Panc1 (cell line): ENCODE results near the gene HTRA2. TPM values are rescaled to one million over a fixed set of nuclear protein-coding genes. Genes with fewer than 3 reads are reported as not detected.

Source experiments
- ATAC-seq: fragments of 200-7000 bp; cut with Tn5 transposase; 2 replicates; pipeline ENCODE4 v1.9.1; 2020; ENCODE audit warnings: mild to moderate bottlenecking, moderate library complexity
- BruUV-seq: library from RNA; stranded (reverse); fragments of 400-500 nt; replicated peaks from 2 replicates; lab custom pipeline; 2021; lab: Mats Ljungman, UMichigan
- CTCF ChIA-PET: fragments of 300-600 bp; sonication (Branson Sonifier 250); formaldehyde crosslinking; loops from one replicate; lab custom pipeline; 2022; ENCODE audit warnings: antibody characterized with exemption; lab: Charles Lee
- POLR2A ChIA-PET: fragments of 300-600 bp; sonication (Branson Sonifier 250); formaldehyde crosslinking; loops from one replicate; lab custom pipeline; 2022; ENCODE audit warnings: antibody characterized with exemption; lab: Charles Lee
- DNase-seq: peaks from one replicate; pipeline ENCODE4 v3.0.0-alpha.2; 2010; ENCODE audit warnings: low read depth, low spot score
- H3K27ac ChIP-seq: 2 replicates; pipeline ENCODE4 v1.5.1; 2011; ENCODE audit warnings: mild to moderate bottlenecking, low read length, inconsistent platforms
- H3K27me3 ChIP-seq: fragments of 200-500 bp; sonication (Bioruptor generic); 2 replicates; pipeline ENCODE4 v1.6.0; 2014; ENCODE audit warnings: low read length, inconsistent platforms; ENCODE audit not compliant: control insufficient read depth, insufficient read depth
- H3K36me3 ChIP-seq: fragments of 200-500 bp; sonication (Bioruptor generic); 2 replicates; pipeline ENCODE4 v1.5.1; 2014; ENCODE audit warnings: inconsistent platforms, mild to moderate bottlenecking, low read length, moderate library complexity; ENCODE audit not compliant: control insufficient read depth, insufficient read depth
- H3K4me1 ChIP-seq: 2 replicates; pipeline ENCODE4 v1.5.1; 2011; ENCODE audit warnings: inconsistent platforms, mild to moderate bottlenecking, low read length, moderate library complexity; ENCODE audit not compliant: control insufficient read depth, insufficient read depth
- H3K4me3 ChIP-seq, 2 experiments: 2 replicates each; pipeline ENCODE4 v1.5.1; 2011 to 2012; ENCODE audit warnings: low read depth in 2 of 2, low read length in 2 of 2, mild to moderate bottlenecking in 2 of 2, inconsistent platforms in 1 of 2, moderate library complexity in 1 of 2
- H3K9me3 ChIP-seq: fragments of 200-500 bp; sonication (Bioruptor generic); 2 replicates; pipeline ENCODE4 v1.5.1; 2014; ENCODE audit warnings: low read depth, mild to moderate bottlenecking, inconsistent platforms, low read length, moderate library complexity; ENCODE audit not compliant: control insufficient read depth, insufficient read depth
- POLR2AphosphoS5 ChIP-seq: IDR thresholded peaks from 2 replicates; pipeline ENCODE4 v1.6.1; 2012; ENCODE audit warnings: mild to moderate bottlenecking, low read depth, low read length, moderate library complexity
- SIN3A ChIP-seq: IDR thresholded peaks from 2 replicates; pipeline ENCODE4 v1.6.1; 2012; ENCODE audit warnings: low read depth, mild to moderate bottlenecking, low read length, moderate library complexity, borderline replicate concordance; ENCODE audit not compliant: insufficient read depth
- TCF7L2 ChIP-seq: IDR thresholded peaks from 2 replicates; pipeline ENCODE4 v1.6.1; 2011; ENCODE audit warnings: mild to moderate bottlenecking, low read depth, low read length, inconsistent platforms
- in situ Hi-C: cut with HindIII; loops from 2 replicates; pipeline ENCODE4 v1.10.0; 2016; ENCODE audit warnings: low sequenced_read_pairs, low pct_unique_long_range_greater_than_20kb
- intact Hi-C: fragments of 100-400 bp; cut with micrococcal nuclease; formaldehyde crosslinking; loops from one replicate; pipeline ENCODE4 v1.10.0; 2022; ENCODE audit not compliant: unreplicated experiment
- total RNA-seq: library from RNA; stranded (reverse); gene quantifications from one replicate; pipeline ENCODE4 v1.2.1, GENCODE V29; 2021; ENCODE audit not compliant: unreplicated experiment
- TF ChIP-seq, protein P1 (sequence below): fragments of 450-650 bp; IDR thresholded peaks from 2 replicates; pipeline ENCODE4 v1.5.1; 2017; ENCODE audit warnings: mild to moderate bottlenecking
- TF ChIP-seq, protein P2 (sequence below), 2 experiments: IDR thresholded peaks; 2 replicates each; pipeline ENCODE4 v1.6.1; 2011 to 2012; ENCODE audit warnings: low read depth in 2 of 2, control low read depth in 1 of 2, low read length in 1 of 2, mild to moderate bottlenecking in 1 of 2, moderate library complexity in 1 of 2; ENCODE audit not compliant: insufficient read depth in 1 of 2

The HTRA2 gene
- total RNA-seq, 1 experiment from 2014 or later, result 21.2 TPM

GRCh38 chr2:74544634-74545033 is 14.9 kb downstream of the HTRA2 start:
- Histone ChIP-seq H3K36me3 (no peaks in the 10 kb centered on the region), H3K4me1 (peaks cover 10% of the 10 kb centered on the region), H3K27me3 (no peaks in the 10 kb centered on the region; the same call in 1 of the 2 replicates), H3K9me3 (no peaks in the 10 kb centered on the region), H3K4me3 (no peak overlapping the region), H3K27ac (no peak overlapping the region)
- no peak for DNase-seq
- in situ Hi-C loops (no loop called here), intact Hi-C loops (no loop called here)
- no peak for ATAC-seq
- TF ChIP-seq SIN3A (no peak), TCF7L2 (no peak)
- TF ChIP-seq, protein P1, sequence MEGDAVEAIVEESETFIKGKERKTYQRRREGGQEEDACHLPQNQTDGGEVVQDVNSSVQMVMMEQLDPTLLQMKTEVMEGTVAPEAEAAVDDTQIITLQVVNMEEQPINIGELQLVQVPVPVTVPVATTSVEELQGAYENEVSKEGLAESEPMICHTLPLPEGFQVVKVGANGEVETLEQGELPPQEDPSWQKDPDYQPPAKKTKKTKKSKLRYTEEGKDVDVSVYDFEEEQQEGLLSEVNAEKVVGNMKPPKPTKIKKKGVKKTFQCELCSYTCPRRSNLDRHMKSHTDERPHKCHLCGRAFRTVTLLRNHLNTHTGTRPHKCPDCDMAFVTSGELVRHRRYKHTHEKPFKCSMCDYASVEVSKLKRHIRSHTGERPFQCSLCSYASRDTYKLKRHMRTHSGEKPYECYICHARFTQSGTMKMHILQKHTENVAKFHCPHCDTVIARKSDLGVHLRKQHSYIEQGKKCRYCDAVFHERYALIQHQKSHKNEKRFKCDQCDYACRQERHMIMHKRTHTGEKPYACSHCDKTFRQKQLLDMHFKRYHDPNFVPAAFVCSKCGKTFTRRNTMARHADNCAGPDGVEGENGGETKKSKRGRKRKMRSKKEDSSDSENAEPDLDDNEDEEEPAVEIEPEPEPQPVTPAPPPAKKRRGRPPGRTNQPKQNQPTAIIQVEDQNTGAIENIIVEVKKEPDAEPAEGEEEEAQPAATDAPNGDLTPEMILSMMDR, result peak; percentile 67
- CTCF ChIA-PET, result no interaction called here
- BruUV-seq, result no TSS peak
- POLR2A ChIA-PET, result no interaction called here

GRCh38 chr2:74546004-74546403 is 16.3 kb downstream of the HTRA2 start:
- Histone ChIP-seq H3K4me3 (no peak overlapping the region), H3K27me3 (no peaks in the 10 kb centered on the region; the same call in 1 of the 2 replicates), H3K27ac (no peak overlapping the region), H3K36me3 (no peaks in the 10 kb centered on the region), H3K4me1 (peaks cover 11% of the 10 kb centered on the region), H3K9me3 (no peaks in the 10 kb centered on the region)
- in situ Hi-C loops (no loop called here), intact Hi-C loops (no loop called here)
- DNase-seq (no peak), ATAC-seq (no peak)
- ChIA-PET POLR2A (no interaction called here), CTCF (no interaction called here)
- no TSS peak for BruUV-seq
- TF ChIP-seq, protein P1, result no peak
- no peak for TF ChIP-seq TCF7L2
- TF ChIP-seq POLR2AphosphoS5, result no peak
- TF ChIP-seq SIN3A, result no peak
- TF ChIP-seq, protein P2, sequence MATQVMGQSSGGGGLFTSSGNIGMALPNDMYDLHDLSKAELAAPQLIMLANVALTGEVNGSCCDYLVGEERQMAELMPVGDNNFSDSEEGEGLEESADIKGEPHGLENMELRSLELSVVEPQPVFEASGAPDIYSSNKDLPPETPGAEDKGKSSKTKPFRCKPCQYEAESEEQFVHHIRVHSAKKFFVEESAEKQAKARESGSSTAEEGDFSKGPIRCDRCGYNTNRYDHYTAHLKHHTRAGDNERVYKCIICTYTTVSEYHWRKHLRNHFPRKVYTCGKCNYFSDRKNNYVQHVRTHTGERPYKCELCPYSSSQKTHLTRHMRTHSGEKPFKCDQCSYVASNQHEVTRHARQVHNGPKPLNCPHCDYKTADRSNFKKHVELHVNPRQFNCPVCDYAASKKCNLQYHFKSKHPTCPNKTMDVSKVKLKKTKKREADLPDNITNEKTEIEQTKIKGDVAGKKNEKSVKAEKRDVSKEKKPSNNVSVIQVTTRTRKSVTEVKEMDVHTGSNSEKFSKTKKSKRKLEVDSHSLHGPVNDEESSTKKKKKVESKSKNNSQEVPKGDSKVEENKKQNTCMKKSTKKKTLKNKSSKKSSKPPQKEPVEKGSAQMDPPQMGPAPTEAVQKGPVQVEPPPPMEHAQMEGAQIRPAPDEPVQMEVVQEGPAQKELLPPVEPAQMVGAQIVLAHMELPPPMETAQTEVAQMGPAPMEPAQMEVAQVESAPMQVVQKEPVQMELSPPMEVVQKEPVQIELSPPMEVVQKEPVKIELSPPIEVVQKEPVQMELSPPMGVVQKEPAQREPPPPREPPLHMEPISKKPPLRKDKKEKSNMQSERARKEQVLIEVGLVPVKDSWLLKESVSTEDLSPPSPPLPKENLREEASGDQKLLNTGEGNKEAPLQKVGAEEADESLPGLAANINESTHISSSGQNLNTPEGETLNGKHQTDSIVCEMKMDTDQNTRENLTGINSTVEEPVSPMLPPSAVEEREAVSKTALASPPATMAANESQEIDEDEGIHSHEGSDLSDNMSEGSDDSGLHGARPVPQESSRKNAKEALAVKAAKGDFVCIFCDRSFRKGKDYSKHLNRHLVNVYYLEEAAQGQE (IDR thresholded peaks at IDR 0.05; ENCODE audit: insufficient read depth in 1 of 2, low read depth in 2 of 2, low read length in 1 of 2), result no peak
